ENCODE measurements around the gene KIF5C.

The KIF5C gene

GRCh38 chr2:149057401-149057800, 182.4 kb downstream of the KIF5C start:
- DNase-seq, result no peak

DNA sequence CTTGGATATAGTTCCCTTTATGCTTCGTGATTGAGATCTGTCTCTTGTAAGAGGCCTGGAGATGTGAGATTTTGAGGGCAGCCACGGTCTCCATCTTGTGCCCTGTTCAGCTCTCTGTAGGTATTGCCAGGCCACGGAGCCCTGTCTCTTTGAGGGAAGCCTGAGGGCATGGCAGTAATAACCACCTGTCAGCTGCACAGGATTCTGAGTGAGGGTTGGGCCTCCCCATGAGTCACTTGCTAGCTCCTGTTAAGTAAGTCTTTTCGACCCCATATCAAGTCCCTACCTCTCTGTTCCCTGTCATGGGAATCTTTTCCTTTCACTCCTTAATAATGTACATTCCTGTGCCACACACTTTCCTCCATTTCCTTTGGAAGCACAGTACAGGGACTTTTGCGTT, 183.9 kb downstream of the KIF5C start:
- no peak for DNase-seq

GRCh38 chr2:149059822-149060221, 184.8 kb downstream of the KIF5C start:
- DNase-seq, result no peak

DNA sequence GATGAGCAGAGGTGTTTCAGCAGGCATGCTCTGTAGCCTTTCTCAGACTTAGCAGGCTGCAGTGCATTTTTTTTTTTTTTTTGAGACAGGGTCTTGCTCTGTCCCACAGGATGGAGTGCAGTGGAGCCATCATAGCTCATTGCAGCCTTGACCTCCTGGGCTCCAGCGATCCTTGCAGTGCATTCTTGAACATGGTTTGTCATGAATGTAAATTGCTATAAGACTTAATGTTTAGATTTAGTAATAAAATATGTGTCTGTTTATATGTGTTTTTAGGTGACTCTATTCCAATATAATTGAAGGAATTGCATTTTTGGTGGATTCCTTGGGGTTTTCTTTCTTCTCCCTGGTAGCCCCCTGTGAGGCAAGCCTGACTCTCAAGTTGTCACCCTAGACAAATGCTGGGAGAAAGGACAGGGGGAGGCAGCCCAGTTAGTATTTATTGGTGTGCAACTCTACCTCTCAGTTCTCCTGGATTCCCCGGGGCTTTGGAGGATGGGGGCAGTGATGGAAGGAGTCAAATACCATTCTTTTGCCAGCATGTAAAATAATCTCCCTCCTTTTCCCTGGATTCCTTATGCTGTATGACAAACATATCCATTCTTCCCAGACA, 186.2 kb downstream of the KIF5C start:
- DNase-seq, result no peak

GRCh38 chr2:149062531-149062930, 187.5 kb downstream of the KIF5C start:
- no peak for DNase-seq

GRCh38 chr2:149063177-149063576, 188.2 kb downstream of the KIF5C start:
- no peak for DNase-seq

DNA sequence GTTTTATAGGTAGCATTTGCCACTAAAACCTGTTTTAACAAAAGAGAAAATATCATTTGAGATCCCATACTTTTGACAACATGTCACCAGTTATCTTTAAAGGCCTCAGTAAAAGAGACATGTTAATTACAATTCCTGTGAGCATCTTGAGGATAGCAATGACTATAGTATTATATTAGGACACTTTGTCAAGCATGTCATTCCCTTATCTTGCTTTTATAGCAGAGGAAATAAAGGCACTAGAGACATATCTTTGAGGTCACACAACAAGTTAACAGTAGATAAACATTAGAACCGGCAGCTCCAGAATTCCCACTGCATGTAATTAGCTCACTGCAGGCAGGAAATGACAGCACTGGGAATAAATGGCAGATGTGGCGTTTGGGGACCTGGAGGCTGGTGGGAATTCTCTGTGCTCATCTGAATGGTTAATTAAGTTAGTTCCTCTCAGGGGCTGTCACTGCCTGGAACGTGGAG, 189.4 kb downstream of the KIF5C start:
- DNase-seq, result no peak

DNA sequence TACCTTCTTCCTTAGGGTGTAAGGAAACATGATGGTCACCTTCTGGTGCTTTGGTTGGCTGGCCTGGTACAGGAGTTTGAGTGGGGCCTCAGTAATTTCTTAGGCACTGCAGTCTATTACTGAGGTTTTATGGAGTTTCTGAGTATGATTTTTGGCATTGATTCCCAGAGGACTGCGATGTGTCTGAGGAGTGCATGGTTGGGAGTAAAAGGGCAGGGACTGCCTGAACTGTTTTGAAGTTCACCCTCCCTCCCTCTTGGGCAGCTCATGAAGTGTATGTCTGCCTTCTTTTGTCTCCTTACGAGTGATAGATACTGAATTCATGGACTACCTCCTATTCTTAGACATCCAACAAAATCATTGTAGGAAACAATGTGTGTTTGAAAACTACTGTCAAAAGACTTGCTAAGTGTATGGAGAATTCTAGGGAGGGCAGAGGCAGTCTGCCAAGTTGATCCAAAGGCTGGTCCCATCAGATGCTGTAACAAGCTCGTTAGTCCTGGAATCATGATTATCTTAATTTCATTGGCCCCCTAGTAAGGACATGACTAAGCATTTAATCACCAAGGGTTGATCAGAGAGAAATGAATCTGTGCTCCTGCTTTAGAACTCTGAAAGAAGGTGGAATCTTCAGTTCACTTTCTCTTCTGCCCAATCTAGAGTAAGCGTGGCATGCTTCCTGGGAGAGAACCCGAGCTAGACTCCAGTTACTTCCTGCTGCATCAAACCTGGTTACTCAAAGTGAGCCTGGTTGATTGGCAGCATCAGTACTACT, 190.0 kb downstream of the KIF5C start:
- no peak for DNase-seq

- DNase-seq, result no peak
Measured at GRCh38 chr2:149068225-149068995, 193.4 kb downstream of the KIF5C start.

DNA sequence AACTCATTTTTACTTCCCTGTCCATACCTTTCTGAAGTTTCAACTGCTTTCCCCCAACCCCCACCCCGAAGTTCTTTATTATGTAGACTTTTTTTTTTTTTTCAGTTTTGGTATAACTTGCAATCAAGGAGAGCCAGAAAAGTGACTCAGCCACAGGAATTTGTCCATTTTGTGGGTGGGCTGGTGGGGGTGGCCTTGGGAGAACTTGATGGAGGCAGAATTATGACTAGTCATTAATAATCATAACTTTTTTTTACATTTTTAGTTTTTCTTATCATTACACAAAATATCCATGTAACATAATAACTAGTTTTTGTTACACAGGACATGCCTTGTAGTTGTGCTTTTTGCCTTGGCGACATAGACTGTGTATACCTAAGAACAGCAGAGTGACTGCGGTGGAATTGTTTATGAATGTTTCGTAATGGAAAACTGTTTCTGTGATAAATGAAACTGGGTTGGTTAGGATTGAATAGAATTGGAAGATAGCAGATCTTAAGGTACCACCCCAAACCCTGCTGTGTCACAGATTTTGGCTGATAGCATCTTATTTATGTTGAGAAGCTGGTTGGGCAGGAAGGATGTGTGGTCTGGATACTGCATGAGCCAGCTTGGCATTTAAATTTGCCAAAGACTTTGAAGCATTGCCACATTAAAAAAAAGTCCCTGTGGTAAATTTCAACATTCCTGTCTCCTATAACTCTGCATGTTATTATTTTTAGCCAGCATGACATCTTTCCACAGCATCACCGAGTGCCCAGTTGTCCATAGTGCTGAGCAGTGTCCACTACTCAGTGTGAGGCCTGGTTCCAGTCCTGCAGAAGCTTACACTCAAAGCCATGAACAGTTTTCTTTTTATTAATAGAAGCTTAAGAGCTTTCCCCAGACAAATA, 194.2 kb downstream of the KIF5C start:
- DNase-seq, result peak; percentile 58

GRCh38 chr2:149070681-149071320, 195.8 kb downstream of the KIF5C start:
- no peak for DNase-seq

GRCh38 chr2:149075105-149075504, 200.1 kb downstream of the KIF5C start:
- DNase-seq, result no peak

DNA sequence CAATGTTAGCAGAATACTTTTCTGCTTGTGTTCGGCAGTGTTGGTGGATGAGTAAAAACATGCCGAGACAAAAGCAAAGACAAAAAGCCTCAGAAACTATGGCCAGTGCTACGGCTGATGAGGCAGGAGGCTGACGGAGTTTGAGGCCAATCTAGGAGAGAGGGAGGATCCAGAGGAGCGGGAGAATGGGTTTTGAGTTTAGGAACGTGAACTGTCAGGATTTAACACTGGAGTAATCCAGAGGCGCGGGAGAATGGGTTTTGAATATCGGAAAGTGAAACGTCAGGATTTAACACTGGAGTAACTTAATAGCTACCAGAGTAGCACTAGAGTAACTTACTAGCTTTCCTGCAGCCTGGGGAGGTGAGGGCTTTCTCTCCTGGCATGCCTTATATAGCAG, 200.8 kb downstream of the KIF5C start:
- no peak for DNase-seq

Measured in suppressor macrophage treated with lipopolysaccharide for 4 hours (primary cell).